ENCODE results near the gene CTTN.
"Not testable (repeated sequence)": the region's sequence is repeated elsewhere in the genome, so short reads cannot be mapped to it uniquely, and the experiment has no call there.

DNA sequence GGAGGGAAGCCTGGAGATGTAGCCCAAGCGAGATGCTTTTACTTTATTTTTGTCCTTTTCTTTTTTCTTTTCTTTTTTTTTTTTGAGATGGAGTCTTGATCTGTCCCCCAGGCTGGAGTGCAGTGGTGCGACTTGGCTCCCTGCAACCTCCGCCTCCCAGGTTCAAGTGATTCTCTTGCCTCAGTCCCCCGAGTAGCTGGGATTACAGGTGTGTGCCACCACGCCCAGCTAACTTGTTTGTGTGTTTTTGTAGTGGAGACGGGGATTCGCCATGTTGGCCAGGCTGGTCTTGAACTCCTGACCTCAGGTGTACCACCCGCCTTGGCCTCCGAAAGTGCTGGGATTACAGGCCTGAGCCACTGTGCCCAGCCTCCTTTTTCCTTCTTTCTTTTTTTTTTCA, 56.5 kb downstream of the CTTN start:
- not testable (repeated sequence) for TF ChIP-seq EZH2 (IDR thresholded peaks at IDR 0.05; ENCODE audit: insufficient read depth, poor library complexity, severe bottlenecking); EZH2phosphoT487 (IDR thresholded peaks at IDR 0.05; ENCODE audit: insufficient read depth, low read depth)
